ENCODE measurements around the gene POLR1A.

POLR1A gene

GRCh38 chr2:86097114-86097896, 8.4 kb downstream of the POLR1A start:
- DNase-seq (ENCODE audit: low spot score): no peak

DNA sequence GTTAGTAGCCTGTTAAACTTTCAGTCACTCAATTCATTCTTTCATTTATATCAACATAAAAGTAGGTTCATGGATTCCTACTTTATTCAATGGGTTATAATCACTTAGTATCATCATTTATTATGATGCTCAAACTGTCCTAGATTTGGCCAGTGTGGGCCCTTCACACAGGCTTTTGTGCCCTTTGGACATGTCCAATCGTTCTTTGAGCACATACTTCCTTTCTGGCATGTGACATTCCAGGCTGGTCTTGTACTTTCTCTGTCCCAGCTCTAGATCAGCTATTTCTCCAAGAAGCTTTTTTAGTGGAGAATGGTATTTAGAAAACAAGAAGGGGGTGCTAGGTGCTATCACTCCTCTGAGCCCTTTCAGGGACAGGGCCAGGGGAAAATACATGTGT, 11.5 kb downstream of the POLR1A start:
- no peak for DNase-seq (ENCODE audit: low spot score)

DNA sequence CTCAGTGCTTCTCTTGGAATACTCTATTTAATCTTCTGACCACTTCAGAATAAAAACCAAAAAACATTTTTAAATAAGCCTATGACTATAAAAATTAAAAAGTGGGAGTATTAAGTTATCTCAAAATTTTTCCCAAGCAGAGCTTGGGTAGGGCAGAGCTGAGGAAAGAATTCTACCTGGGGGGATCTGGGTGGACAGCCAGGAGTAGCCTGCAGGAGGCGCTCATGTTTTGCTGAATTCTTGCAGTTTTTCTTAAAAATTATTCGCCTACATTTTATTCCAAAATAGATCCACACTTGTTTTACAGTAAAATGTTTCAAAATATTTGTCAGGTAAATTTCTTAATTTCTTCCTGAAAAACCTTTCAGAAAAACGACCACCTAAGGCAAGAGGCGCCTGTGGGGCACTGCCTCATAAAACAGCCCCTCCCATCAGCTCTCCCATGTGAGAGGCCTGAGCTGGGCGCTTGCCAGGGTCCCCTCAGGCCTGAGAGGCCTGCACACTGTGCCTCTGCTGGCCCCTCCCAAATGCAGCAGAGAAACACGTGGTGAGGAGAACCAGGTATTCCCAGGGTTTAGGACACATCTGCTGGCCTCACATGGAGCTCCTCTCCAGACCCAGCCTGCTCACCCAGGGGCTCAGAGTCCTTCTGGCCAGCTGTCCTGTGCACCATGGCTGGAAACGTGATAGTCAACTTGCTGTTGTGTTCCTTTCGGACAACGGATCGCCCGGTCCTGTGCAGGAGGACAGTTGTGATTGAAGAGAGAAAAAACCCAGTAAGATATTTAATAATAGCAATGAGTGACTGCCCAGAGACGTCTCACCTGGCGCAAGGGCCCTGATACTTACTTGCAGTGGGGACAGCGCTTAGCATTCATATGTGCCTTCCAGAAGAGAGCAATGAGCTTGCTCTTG, 17.5 kb downstream of the POLR1A start:
- no peak for DNase-seq (ENCODE audit: low spot score)

- DNase-seq (ENCODE audit: low spot score): no peak
Measured at GRCh38 chr2:86082756-86083155, 22.9 kb downstream of the POLR1A start.

GRCh38 chr2:86081724-86082123, 24.0 kb downstream of the POLR1A start:
- no peak for DNase-seq (ENCODE audit: low spot score)

- DNase-seq (ENCODE audit: low spot score): peak; percentile 78
Measured at GRCh38 chr2:86079981-86080911, 25.4 kb downstream of the POLR1A start.

- peak; percentile 33 for DNase-seq (ENCODE audit: low spot score)
Measured at GRCh38 chr2:86078774-86079545, 26.7 kb downstream of the POLR1A start.

DNA sequence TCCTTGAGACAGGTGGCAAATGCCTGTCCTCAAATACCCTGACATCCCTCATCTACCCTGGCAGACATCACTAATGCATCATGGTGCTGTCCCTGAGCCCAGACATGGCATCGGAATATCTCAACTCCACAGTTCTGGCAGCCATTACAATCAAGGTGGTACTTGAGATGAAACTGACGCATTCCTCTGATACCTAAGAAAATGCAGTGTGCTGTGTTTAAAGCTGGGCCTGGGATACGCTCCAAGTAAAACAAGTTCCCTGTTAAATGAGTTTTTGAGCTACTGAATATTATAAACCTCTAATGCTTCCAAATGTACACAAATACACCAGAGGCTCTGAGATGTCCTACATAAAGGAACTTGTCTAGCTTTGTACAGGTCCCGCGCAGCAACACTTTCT, 29.8 kb downstream of the POLR1A start:
- no peak for DNase-seq (ENCODE audit: low spot score)

GRCh38 chr2:86074811-86075210, 30.9 kb downstream of the POLR1A start:
- no peak for DNase-seq (ENCODE audit: low spot score)

GRCh38 chr2:86074256-86074655, 31.4 kb downstream of the POLR1A start:
- no peak for DNase-seq (ENCODE audit: low spot score)

DNA sequence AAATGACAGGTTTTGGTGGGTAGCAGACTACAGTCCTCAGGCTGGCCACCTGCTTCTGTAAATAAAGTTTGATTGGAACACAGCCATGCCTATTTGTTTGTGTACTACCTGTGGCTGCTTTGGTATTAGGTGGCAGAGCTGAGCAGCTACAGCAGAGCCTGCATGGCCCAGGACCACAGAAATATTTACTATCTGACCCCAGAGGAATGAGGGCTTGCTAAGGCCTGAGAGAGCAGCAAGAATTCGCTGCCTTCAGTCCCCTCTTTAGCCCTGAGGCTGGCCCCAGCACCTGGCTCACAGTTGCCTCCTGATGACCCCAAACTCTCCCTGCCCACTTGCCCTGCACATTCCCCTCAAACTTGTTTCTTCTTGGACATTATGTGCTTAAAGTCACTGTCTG, 32.5 kb downstream of the POLR1A start:
- no peak for DNase-seq (ENCODE audit: low spot score)

DNA sequence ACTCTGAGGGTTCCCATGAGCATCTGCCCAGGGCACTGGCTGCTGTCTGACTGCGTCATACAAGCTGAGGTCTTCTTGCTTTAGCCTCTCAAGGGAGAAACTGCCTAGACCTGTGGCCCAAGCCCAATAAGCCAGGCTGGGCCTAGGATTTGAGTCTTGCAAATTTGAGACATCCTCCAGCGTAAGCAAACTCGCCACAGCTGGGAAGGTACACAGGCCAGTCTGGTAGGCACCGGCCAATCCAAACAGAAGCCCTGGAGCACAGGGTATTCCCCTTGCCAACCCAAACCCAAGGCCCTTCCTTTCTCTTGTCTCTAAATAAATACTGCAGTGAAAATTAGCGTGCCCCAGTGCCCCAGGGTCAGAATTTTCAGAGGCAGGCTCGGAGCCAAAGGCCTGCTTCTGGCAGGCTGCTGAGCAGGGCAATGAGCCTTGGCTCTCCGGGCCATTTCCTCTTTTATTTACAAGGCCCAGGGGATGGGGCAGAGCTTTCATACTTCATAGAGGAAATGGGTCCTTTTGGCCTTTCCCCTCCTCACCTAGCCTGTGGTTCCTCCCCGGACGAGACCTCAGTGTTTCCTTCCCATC, 33.3 kb downstream of the POLR1A start:
- DNase-seq (ENCODE audit: low spot score): no peak

DNA sequence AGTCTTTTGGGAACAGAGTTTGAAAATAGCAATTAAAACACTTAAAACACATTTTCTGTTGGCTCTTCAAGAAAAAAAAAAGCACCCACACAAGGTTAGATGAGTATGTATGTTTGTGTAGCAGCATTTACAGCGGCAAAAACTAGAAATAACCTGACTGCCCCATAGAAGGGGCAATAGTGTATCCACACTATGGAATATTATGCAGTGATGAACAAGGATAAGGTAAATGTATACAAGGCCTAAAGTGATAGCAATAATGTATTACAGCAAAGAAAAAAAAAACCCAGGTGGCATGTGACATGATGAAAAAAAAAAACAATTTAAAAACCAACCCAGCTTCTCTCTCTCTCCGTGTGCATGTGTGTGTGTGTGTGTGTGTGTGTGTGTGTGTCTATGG, 34.8 kb downstream of the POLR1A start:
- DNase-seq (ENCODE audit: low spot score): no peak

- DNase-seq (ENCODE audit: low spot score): no peak
Measured at GRCh38 chr2:86069783-86070339, 35.8 kb downstream of the POLR1A start.

- no peak for DNase-seq (ENCODE audit: low spot score)
Measured at GRCh38 chr2:86069091-86069685, 36.5 kb downstream of the POLR1A start.

DNA sequence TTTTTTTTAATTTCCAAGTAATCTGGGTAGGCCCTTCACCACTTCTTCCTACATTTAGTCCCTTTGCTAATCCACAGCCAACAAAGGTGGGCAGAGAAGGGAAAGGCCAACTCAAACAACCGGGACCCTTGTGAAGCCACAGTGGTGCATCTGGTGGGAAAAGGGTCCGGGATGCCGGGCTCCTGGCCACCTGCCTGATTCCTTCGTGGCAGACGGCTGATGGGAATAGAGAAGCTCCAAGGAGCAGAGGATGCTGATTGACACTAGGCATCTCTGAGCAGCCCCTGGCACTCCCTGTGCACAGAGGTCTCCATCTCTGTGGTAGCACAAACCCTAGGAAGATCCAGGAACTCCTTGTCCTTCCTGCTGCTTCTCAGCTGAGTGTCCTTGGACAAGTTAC, 37.0 kb downstream of the POLR1A start:
- DNase-seq (ENCODE audit: low spot score): no peak

DNA sequence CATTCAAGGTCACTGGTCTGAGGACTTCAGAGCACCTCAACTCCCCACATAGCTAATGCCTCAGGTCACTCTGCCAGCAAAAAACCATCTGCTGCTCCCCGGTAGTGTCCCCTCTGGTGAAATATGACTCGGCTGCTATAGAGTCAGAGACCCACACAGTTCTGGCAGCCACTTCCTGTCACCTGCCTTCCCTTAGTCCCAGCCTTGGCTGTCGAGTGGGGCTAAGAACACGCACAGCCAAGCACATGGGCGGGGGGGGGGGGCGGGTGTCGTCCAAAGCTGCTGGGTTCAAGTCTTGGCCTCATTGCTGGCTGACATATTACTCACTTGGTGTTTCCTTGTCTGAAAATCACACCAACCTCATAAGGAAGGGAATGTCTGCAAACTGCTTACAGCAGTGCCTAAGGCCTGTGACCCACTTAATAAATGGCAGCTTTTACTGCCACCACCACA, 37.5 kb downstream of the POLR1A start:
- peak; percentile 46 for DNase-seq (ENCODE audit: low spot score)

GRCh38 chr2:86066915-86067314, 38.8 kb downstream of the POLR1A start:
- DNase-seq (ENCODE audit: low spot score): no peak

DNA sequence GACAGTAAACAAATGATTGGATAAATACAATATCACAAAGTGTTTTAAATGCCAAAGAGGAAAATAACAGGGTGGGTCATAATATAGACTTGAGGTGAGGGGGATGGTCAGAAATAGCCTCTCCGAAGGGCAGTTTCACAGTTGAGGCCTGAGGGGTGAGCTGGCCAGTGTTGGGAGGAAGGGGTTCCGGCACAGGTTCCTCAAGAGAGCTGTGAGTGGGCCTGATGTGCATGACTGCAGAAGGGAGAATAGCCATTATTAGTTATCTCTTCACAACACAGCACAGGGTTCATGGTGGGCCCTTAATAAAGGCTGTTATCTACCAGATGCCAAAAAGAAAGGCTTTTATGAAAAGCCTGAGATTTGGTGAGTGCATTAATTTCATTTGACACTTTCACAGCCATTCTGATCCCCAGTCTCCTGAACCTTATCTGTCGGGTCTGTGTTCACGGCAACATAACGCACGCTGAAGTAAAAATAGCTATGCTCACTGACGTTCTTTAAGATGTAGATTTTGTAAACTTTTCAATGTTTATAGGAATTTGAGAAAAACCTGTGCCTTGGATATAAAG, 39.6 kb downstream of the POLR1A start:
- DNase-seq (ENCODE audit: low spot score): no peak

- DNase-seq (ENCODE audit: low spot score): no peak
Measured at GRCh38 chr2:86065512-86065911, 40.2 kb downstream of the POLR1A start.

All from CD4-positive, alpha-beta T cell treated with Interleukin-6 at 100 ng/mL for 8 hours (primary cell).